K562 (cell line): Measurements from ENCODE around the gene TMEM273. TPM values are rescaled to one million over a fixed set of nuclear protein-coding genes. Genes with fewer than 3 reads are reported as not detected.

Experiments
- ARHGAP35 ChIP-seq: fragments of 450-650 bp; IDR thresholded peaks from 2 replicates; pipeline ENCODE4 v1.6.1; 2018; ENCODE audit not compliant: partially characterized antibody
- BHLHE40 ChIP-seq: IDR thresholded peaks from 2 replicates; pipeline ENCODE4 v1.6.1; 2011; ENCODE audit warnings: low read length, improper control_type of control experiment
- ETV6 ChIP-seq, 3 experiments: fragments of 150-350 bp in 1 of 3; sonication (generic) in 1 of 3; formaldehyde crosslinking in 1 of 3; IDR thresholded peaks; 2 replicates each; pipeline versions ENCODE4 v1.6.1 to v1.8.0; 2014 to 2022; ENCODE audit warnings: borderline replicate concordance in 2 of 3, low read depth in 2 of 3, antibody characterized with exemption in 1 of 3, low read length in 1 of 3, mild to moderate bottlenecking in 1 of 3, missing genetic modification reagents in 1 of 3
- GABPA ChIP-seq: fragments of 200-800 bp; sonication (Bioruptor generic); conservative IDR thresholded peaks from 2 replicates; pipeline ENCODE4 v1.6.1; 2016; ENCODE audit warnings: low read depth, missing genetic modification characterization, missing compliant biosample characterization
- HNRNPH1 ChIP-seq: fragments of 200-400 bp; formaldehyde crosslinking; optimal IDR thresholded peaks from 2 replicates; pipeline ENCODE3; 2017; ENCODE audit warnings: low read depth, mild to moderate bottlenecking, low read length, moderate library complexity
- JUND ChIP-seq, 2 experiments: IDR thresholded peaks; 2 replicates in 1 of 2; 3 replicates in 1 of 2; pipeline ENCODE4 v1.6.1; 2011; ENCODE audit warnings: borderline replicate concordance in 2 of 2, low read depth in 2 of 2, low read length in 2 of 2, improper control_type of control experiment in 1 of 2, missing biosample characterization in 1 of 2, missing genetic modification characterization in 1 of 2, missing genetic modification reagents in 1 of 2
- MEIS2 ChIP-seq: fragments of 450-650 bp; IDR thresholded peaks from 2 replicates; pipeline ENCODE4 v1.6.1; 2014; ENCODE audit warnings: mild to moderate bottlenecking; ENCODE audit not compliant: partially characterized antibody
- NONO ChIP-seq, 2 experiments: fragments of 200-400 bp in 1 of 2; fragments of 450-650 bp in 1 of 2; formaldehyde crosslinking in 1 of 2; IDR thresholded peaks; 2 replicates each; pipeline ENCODE4 v1.6.1; 2017; ENCODE audit warnings: low read depth in 2 of 2, mild to moderate bottlenecking in 2 of 2, moderate library complexity in 2 of 2, low read length in 1 of 2
- NR3C1 ChIP-seq: sonication (generic); formaldehyde crosslinking; IDR thresholded peaks from 2 replicates; pipeline ENCODE4 v1.8.1; 2022; ENCODE audit warnings: missing genetic modification reagents
- POLR2A ChIP-seq: fragments of 450-650 bp; conservative IDR thresholded peaks from 2 replicates; pipeline ENCODE4 v1.6.1; 2016
- TFAM ChIP-seq: fragments of 250-450 bp; sonication (Bioruptor Pico); conservative IDR thresholded peaks from 2 replicates; pipeline ENCODE4 v1.5.0; 2021; ENCODE audit warnings: mild to moderate bottlenecking, moderate library complexity
- ZEB2 ChIP-seq: fragments of 450-650 bp; IDR thresholded peaks from 2 replicates; pipeline ENCODE4 v1.6.1; 2016
- ZNF197 ChIP-seq: fragments of 200-800 bp; sonication (Bioruptor generic); IDR thresholded peaks from 2 replicates; pipeline ENCODE4 v1.6.1; 2016; ENCODE audit warnings: low read depth, missing genetic modification characterization, missing compliant biosample characterization
- ZNF766 ChIP-seq: fragments of 200-800 bp; sonication (Bioruptor generic); conservative IDR thresholded peaks from 2 replicates; pipeline ENCODE4 v1.6.1; 2016; ENCODE audit warnings: missing genetic modification characterization, missing compliant biosample characterization
- polyA plus RNA-seq, 8 experiments: library from polyadenylated mRNA; depleted of rRNA in 4 of 8; stranded (reverse) in 5 of 8; unstranded in 3 of 8; fragments of >200 nt; fragmentation: Nextera tagmentation in 2 of 8; fragmentation: Illumina TruSeq in 1 of 8; extraction: Ambion mirVana in 2 of 8; extraction: Trizol in 1 of 8; gene quantifications; 2 replicates each; pipeline versions ENCODE4 v1.2.1 to v1.2.3, GENCODE V29; 2011 to 2014; ENCODE audit warnings: inconsistent platforms in 1 of 8, missing spikeins in 1 of 8
- total RNA-seq, 7 experiments: library from RNA; depleted of rRNA in 6 of 7; stranded (reverse); fragments of >200 nt in 6 of 7; fragmentation: Illumina TruSeq in 2 of 7; extraction: Trizol in 2 of 7; gene quantifications; 2 replicates each; pipeline versions ENCODE4 v1.2.1 to v1.2.3, GENCODE V29; 2011 to 2021; ENCODE audit warnings: low replicate concordance in 1 of 7
- TF ChIP-seq, protein P1 (sequence below): fragments of 200-800 bp; sonication (Bioruptor generic); IDR thresholded peaks from 2 replicates; pipeline ENCODE4 v1.6.1; 2017; ENCODE audit warnings: missing genetic modification characterization, missing compliant biosample characterization
- TF ChIP-seq, protein P2 (sequence below), 2 experiments: fragments of 450-650 bp in 1 of 2; sonication (generic) in 1 of 2; formaldehyde crosslinking in 1 of 2; IDR thresholded peaks in 1 of 2; conservative IDR thresholded peaks in 1 of 2; 2 replicates each; pipeline versions ENCODE4 v1.6.1 to v1.8.1; 2016 to 2023; ENCODE audit warnings: mild to moderate bottlenecking in 2 of 2, moderate library complexity in 2 of 2, inconsistent platforms in 1 of 2, missing genetic modification reagents in 1 of 2
- TF ChIP-seq, protein P3 (sequence below): fragments of 250-450 bp; sonication (Bioruptor Pico); IDR thresholded peaks from 2 replicates; pipeline ENCODE4 v1.8.0; 2021; ENCODE audit warnings: mild to moderate bottlenecking, moderate library complexity
- TF ChIP-seq, protein P4 (sequence below): fragments of 250-450 bp; sonication (Bioruptor Pico); IDR thresholded peaks from 2 replicates; pipeline ENCODE4 v1.9.0; 2021; ENCODE audit warnings: mild to moderate bottlenecking, inconsistent platforms

Gene TMEM273
- total and polyA plus RNA-seq, 9 of the 15 experiments (the other 6 are each of a cell fraction or from before 2014, with no cell fraction given): 39.2 to 131 (median 95.6) TPM

DNA sequence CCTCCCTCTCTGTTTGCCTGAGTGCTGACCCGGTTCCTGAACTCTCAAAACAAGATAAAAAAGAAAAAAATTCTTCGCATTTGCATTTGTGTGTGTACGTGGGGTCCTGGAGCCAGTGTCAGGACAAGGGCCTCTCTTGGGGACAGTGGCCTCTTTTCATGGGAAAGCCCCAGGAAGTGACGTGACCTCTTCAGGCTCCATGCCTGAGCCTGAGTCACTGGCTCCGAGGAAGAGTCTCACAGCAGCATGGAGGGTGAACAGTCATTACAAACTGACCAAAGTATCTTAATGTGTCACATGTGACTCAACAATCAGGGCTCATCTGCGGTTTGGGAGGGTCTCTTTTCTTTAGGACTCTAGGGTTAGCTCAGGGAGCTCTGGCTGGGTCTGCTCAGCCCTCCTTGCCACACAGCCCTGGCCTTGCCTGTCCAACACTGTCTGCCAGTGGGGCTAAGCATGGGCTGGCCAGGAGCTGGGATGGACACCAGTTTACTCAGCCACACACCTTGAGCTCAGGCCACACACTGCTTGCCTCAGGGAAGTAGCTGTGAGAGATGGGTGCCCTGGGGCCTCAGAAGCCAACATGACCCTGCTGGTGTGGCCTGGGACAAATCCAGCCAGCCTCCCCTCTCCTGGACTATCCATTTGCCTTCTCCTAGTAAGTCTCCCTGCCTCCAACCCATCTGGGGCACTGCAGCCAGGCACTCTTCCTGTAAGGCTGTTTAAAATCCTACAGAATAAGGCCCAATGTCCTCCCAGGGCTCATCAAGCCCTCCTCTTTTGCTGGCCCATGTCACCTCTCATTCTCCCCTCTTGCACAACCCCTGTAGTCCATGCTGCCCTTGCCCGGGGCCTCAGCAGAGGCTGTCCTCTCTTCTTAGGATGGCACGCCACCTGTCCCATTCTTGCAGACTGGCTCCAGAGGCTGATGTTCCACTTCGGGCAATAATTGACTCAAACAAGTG is 10.5 kb downstream of the TMEM273 start (continued):
- TF ChIP-seq, protein P1, sequence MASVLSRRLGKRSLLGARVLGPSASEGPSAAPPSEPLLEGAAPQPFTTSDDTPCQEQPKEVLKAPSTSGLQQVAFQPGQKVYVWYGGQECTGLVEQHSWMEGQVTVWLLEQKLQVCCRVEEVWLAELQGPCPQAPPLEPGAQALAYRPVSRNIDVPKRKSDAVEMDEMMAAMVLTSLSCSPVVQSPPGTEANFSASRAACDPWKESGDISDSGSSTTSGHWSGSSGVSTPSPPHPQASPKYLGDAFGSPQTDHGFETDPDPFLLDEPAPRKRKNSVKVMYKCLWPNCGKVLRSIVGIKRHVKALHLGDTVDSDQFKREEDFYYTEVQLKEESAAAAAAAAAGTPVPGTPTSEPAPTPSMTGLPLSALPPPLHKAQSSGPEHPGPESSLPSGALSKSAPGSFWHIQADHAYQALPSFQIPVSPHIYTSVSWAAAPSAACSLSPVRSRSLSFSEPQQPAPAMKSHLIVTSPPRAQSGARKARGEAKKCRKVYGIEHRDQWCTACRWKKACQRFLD: peak; percentile 67; the same call in 1 of the 2 replicates
- TF ChIP-seq JUND (IDR thresholded peaks at IDR 0.05; ENCODE audit: borderline replicate concordance, low read depth, low read length) (peak; percentile 89), JUND (tag; IDR thresholded peaks at IDR 0.05; ENCODE audit: borderline replicate concordance, low read depth, low read length) (peak; percentile 83; the same call in 2 of the 3 replicates), NR3C1 (CRISPR knock-in tag) (no peak), GABPA (tag) (peak; percentile 88), ZEB2 (0 out of 2 replicates have a peak, but pooled peaks have one; percentile 21), TFAM (CRISPR knock-in tag) (no peak), NONO (IDR thresholded peaks at IDR 0.05; ENCODE audit: low read depth in 2 of 2, low read length in 1 of 2) (no peak), ETV6 (IDR thresholded peaks at IDR 0.05; ENCODE audit: borderline replicate concordance in 1 of 2, low read depth in 2 of 2, low read length in 1 of 2) (peak in 1 of 2 experiments; percentile 48; a peak in 1 of 4 replicates), ETV6 (CRISPR knock-in tag; IDR thresholded peaks at IDR 0.05; ENCODE audit: borderline replicate concordance) (no peak), MEIS2 (peak; percentile 24), ZNF766 (CRISPR knock-in tag) (peak; percentile 86), ZNF197 (CRISPR knock-in tag) (peak; percentile 76; the same call in 1 of the 2 replicates), BHLHE40 (0 out of 2 replicates have a peak, but pooled peaks have one; percentile 28), POLR2A (peak; percentile 32; the same call in 1 of the 2 replicates), ARHGAP35 (no peak), HNRNPH1 (no peak)
- TF ChIP-seq, protein P2, sequence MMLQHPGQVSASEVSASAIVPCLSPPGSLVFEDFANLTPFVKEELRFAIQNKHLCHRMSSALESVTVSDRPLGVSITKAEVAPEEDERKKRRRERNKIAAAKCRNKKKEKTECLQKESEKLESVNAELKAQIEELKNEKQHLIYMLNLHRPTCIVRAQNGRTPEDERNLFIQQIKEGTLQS (IDR thresholded peaks at IDR 0.05): peak; percentile 89
- TF ChIP-seq, protein P2 (CRISPR knock-in tag; conservative IDR thresholded peaks at IDR 0.05): 0 out of 2 replicates have a peak, but pooled peaks have one; percentile 27
- TF ChIP-seq, protein P3, sequence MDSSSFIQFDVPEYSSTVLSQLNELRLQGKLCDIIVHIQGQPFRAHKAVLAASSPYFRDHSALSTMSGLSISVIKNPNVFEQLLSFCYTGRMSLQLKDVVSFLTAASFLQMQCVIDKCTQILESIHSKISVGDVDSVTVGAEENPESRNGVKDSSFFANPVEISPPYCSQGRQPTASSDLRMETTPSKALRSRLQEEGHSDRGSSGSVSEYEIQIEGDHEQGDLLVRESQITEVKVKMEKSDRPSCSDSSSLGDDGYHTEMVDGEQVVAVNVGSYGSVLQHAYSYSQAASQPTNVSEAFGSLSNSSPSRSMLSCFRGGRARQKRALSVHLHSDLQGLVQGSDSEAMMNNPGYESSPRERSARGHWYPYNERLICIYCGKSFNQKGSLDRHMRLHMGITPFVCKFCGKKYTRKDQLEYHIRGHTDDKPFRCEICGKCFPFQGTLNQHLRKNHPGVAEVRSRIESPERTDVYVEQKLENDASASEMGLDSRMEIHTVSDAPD: no peak
- TF ChIP-seq, protein P4, sequence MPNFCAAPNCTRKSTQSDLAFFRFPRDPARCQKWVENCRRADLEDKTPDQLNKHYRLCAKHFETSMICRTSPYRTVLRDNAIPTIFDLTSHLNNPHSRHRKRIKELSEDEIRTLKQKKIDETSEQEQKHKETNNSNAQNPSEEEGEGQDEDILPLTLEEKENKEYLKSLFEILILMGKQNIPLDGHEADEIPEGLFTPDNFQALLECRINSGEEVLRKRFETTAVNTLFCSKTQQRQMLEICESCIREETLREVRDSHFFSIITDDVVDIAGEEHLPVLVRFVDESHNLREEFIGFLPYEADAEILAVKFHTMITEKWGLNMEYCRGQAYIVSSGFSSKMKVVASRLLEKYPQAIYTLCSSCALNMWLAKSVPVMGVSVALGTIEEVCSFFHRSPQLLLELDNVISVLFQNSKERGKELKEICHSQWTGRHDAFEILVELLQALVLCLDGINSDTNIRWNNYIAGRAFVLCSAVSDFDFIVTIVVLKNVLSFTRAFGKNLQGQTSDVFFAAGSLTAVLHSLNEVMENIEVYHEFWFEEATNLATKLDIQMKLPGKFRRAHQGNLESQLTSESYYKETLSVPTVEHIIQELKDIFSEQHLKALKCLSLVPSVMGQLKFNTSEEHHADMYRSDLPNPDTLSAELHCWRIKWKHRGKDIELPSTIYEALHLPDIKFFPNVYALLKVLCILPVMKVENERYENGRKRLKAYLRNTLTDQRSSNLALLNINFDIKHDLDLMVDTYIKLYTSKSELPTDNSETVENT (CRISPR knock-in tag): no peak
